Daoy (cell line): ENCODE results near the gene ZNF396. TPM values are rescaled to one million over a fixed set of nuclear protein-coding genes. Genes with fewer than 3 reads are reported as not detected.

Experiments
- DNase-seq: peaks from one replicate; pipeline ENCODE4 v3.0.0-alpha.2; 2015; ENCODE audit warnings: low read depth
- total RNA-seq: library from RNA; depleted of rRNA; stranded (reverse); fragments of >200 nt; shearing (Covaris generic); gene quantifications from 2 replicates; pipeline ENCODE4 v1.2.3, GENCODE V29; 2014; rRNA removed

The ZNF396 gene
- total RNA-seq, 1 experiment from 2014 or later: 0.74 TPM

GRCh38 chr18:35335866-35336265, 41.3 kb downstream of the ZNF396 start:
- no peak for DNase-seq

GRCh38 chr18:35334821-35335220, 42.3 kb downstream of the ZNF396 start:
- DNase-seq: no peak

- no peak for DNase-seq
Observed at GRCh38 chr18:35334212-35334611, 42.9 kb downstream of the ZNF396 start.

- no peak for DNase-seq
Observed at GRCh38 chr18:35331367-35332087, 45.6 kb downstream of the ZNF396 start.

GRCh38 chr18:35328868-35329267, 48.3 kb downstream of the ZNF396 start:
- DNase-seq: no peak

- no peak for DNase-seq
Observed at GRCh38 chr18:35326695-35327387, 50.3 kb downstream of the ZNF396 start.

- no peak for DNase-seq
Observed at GRCh38 chr18:35324926-35325655, 52.0 kb downstream of the ZNF396 start.

- no peak for DNase-seq
Observed at GRCh38 chr18:35322486-35323458, 54.4 kb downstream of the ZNF396 start.

Other genes with a start within 250 kb of the ZNF396 start
- gene ZNF397, start 136.3 kb downstream of the ZNF396 start, total RNA-seq: 6.9 and 9.5 TPM in 2 replicates
- 2.3 and 5.3 TPM in 2 replicates for gene ZSCAN30, start 87.1 kb downstream of the ZNF396 start, total RNA-seq
- 27.0 and 29.3 TPM in 2 replicates for gene ZNF24, start 32.9 kb downstream of the ZNF396 start, total RNA-seq
- 3.9 and 5.2 TPM in 2 replicates for gene INO80C, start 120.6 kb upstream of the ZNF396 start, total RNA-seq
- 65.4 and 95.4 TPM in 2 replicates for gene GALNT1, start 204.4 kb upstream of the ZNF396 start, total RNA-seq